Measurements from ENCODE around the gene PLP1.
"Not testable (repeated sequence)": the region's sequence is repeated elsewhere in the genome, so short reads cannot be mapped to it uniquely, and the experiment has no call there.

PLP1 gene

DNA sequence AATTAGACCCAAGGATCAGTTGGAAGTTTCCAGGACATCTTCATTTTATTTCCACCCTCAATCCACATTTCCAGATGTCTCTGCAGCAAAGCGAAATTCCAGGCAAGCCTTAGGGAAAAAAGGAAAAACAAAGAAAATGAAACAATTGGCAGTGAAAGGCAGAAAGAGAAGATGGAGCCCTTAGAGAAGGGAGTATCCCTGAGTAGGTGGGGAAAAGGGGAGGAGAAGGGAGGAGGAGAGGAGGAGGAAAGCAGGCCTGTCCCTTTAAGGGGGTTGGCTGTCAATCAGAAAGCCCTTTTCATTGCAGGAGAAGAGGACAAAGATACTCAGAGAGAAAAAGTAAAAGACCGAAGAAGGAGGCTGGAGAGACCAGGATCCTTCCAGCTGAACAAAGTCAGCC is at the start of gene PLP1:
Gene PLP1, plus strand, starts transcription at position 295 of the 400 bp plus-strand sequence. CDS start 156 bp downstream, outside the sequence.
- no peak for DNase-seq (ENCODE audit: low read depth)

GRCh38 chrX:103727115-103727514 is 49.5 kb upstream of the PLP1 start:
- DNase-seq (ENCODE audit: low read depth), result no peak

DNA sequence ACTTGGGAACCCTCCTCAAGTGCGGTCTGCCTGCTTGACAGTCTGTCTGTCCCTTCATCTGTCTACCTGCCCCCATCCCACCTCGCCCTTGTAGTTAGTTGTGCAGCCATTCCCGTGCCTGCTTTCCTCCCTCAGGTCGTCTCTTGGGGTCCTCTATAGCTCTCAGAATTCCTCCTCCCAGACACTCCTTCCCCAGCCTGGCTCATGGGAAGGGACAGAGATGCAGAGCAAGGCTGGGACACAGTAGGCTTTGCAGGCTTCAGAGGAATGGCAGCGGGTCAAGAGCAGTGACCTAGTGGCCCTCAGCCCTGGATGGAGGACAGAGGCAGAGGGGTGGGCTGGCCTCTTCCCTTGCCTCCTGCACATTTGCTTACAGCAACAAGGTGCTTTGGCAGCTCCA is 47.6 kb upstream of the PLP1 start:
- no peak for DNase-seq (ENCODE audit: low read depth)

GRCh38 chrX:103730147-103730795 is 46.4 kb upstream of the PLP1 start:
- no peak for DNase-seq (ENCODE audit: low read depth)

- no peak for DNase-seq (ENCODE audit: low read depth)
These were observed 45.7 kb upstream of the PLP1 start for GRCh38 chrX:103730796-103731493.

- DNase-seq (ENCODE audit: low read depth), result no peak
These were observed 43.6 kb upstream of the PLP1 start for GRCh38 chrX:103733017-103733416.

DNA sequence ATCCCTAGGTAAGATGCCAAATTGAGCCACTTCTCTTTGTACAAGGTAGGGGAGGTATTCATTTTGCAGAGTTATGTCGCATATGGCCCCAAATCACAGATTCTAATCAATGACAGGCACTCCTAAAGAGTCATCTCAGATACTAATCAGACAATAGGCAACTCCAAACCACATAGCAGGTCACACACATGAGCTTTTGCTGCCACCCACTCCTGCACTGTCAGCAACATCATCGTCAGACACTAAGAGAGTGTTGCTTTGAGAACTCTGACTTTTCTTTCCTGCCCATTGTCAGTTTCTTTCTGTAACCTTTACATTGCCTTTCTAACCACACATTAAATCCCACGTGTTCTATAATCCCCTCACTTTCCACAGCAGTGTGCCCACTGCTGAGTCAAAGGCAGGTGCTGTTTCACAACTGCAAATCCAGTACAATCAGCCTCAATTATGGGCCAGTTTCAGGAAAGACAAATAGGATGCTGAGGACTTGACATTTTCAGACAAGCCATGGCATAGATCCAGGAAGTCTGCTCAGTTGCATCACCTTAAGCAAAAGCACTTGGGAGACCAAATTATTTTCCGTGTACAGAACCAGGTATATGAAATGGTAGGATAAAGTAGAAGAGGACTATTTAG is 42.4 kb upstream of the PLP1 start:
- no peak for DNase-seq (ENCODE audit: low read depth)

DNA sequence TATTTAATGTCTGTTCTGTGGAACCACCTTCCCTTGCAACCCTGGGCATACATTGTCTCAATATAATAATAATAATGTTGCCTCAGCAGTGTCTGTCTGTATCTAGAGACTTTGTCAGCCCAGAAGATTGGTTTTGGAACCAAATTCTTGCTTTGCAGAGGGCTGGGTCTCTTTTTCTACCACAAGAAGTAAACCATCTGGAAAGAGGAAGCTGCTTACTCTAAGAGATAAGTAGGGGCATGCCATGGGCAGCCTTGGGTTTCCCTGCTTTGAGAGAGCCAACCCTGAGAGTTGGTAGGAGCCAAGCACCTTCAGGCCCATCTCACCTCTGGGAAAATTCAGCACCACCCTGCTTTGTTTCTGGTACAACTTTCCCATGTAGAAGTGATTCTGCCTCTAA is 38.9 kb upstream of the PLP1 start:
- DNase-seq (ENCODE audit: low read depth), result no peak

GRCh38 chrX:103739421-103739820 is 37.2 kb upstream of the PLP1 start:
- no peak for DNase-seq (ENCODE audit: low read depth)

GRCh38 chrX:103741879-103742278 is 34.8 kb upstream of the PLP1 start:
- no peak for DNase-seq (ENCODE audit: low read depth)

DNA sequence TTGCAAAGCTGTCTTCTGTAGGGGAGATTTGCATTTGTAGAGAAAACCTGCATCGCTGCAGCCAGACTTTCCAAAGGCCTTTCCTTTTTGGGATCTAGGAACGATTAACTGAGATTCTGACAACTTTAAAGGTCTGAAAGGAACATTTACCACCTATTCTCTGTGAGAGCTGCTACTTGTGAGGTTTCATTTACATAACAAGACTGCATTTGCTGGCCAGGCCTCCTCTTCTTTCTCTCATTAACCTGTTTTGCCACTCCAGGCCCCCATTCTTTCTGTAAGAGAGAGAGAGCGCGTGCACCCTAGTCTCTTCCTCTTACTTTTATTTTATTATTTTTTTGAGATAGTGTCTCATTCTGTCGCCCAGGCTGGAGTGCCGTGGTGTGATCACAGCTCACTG is 34.3 kb upstream of the PLP1 start:
- DNase-seq (ENCODE audit: low read depth), result no peak

DNA sequence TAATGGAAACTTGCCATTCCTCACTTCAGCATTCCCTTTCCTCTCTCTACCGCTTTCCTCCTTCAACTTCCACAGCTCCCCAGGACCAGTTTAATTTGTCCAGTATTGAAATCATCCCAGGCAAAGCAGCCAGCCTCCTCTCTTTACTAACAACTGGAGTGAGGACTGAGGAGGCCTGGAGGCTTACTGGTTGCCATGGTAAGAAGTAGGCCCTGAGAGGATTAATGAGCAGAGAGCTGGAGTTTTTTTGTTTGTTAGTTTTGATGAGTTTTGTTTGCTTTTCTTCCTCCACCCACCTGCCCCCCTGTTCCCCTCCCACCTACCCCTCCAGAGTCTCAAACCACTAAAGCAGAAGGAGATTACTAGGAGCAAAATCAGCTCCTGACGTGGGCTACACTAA is 29.5 kb upstream of the PLP1 start:
- DNase-seq (ENCODE audit: low read depth), result no peak

DNA sequence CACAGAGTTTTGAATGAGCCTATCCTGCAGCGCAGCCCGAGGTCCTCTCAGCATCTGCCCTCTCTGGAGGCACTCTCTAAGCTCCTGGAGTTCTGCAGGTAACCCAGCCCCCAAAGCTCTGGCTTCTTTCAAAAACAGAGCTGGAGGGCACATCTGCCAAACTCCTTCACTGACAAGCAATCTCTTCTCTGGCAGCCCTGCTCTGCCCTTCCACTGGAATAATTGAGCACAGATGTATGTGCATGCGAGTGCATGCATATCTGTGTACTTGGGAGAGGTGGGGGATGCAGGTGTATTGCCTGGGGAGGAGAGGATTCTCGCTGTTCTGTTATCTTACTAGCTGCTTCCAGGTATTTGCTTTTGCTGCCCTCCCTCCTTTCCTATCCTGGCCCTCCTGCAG is 22.2 kb upstream of the PLP1 start:
- no peak for DNase-seq (ENCODE audit: low read depth)

GRCh38 chrX:103756736-103757135 is 19.9 kb upstream of the PLP1 start:
- DNase-seq (ENCODE audit: low read depth), result no peak

DNA sequence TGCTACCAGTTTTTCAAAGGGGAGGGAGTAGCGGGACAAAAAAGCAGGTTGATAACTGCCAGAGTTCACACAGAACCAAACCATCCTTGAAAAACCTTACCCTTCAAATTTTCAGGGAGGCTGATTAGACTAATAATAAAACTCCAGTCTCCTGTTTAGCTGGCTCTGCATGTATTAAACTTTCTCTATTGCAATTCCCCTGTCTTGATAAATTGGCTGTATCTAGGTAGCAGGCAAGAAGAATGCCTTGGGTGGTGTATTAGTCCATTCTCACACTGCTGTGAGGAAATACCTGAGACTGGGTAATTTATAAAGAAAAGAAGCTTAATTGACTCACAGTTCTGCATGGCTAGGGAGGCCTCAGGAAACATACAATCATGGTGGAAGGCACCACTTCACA is 18.1 kb upstream of the PLP1 start:
- no peak for DNase-seq (ENCODE audit: low read depth)

DNA sequence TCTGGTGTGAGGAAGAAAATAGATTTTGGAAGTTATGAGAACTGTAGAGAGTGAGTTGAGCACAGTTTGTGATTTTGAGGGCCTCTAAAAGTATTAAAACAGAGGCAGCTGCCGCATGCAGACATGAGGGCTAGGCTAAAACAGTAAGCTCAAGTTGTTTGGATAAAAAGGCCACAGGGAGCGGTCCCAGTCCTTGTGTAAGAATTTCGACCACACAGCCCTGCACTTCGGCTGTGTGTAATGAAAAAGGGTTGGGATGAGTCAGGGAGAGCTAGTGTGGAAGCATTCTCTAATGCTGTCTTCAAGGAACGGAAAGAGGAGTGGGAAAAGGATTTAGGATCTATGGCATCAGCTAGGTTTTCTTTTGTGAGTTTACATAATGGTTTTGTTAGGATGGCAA is 13.1 kb upstream of the PLP1 start:
- DNase-seq (ENCODE audit: low read depth), result not testable (repeated sequence)

- not testable (repeated sequence) for DNase-seq (ENCODE audit: low read depth)
These were observed 9.7 kb upstream of the PLP1 start for GRCh38 chrX:103766813-103767555.

- DNase-seq (ENCODE audit: low read depth), result no peak
These were observed 3.2 kb upstream of the PLP1 start for GRCh38 chrX:103773445-103773844.

DNA sequence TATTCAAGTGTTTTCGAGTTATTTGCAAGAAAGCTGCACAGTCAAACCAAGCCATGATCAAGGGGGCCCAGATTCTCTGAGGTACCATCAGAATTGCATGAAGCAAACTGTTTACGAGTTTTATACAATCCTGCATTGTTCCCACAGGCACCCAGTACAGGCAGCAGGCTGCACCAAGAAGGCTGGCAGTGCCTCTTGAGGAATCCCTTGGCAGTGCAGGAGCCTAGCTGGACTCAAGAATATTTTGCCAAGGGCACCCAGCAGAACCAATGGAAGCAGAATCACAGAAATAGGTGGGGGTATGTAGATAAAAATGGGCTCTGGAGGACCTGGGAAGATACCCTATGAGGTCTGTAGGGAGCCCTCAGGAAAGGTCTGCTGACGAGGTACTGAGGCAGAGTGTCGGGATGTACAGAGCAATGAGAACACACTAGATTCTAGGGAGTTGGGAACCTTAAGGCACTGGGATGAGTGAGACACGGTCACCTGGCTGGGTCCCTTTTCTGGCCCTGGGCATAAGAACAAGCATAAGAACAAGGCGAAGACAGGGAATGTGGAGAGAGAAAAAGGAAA is 2.5 kb upstream of the PLP1 start:
- no peak for DNase-seq (ENCODE audit: low read depth)

GRCh38 chrX:103779141-103779789 is 2.6 kb downstream of the PLP1 start:
- no peak for DNase-seq (ENCODE audit: low read depth)

GRCh38 chrX:103780336-103781061 is 3.9 kb downstream of the PLP1 start:
- no peak for DNase-seq (ENCODE audit: low read depth)

Data from CMK (cell line).